SK-N-SH (cell line): Measurements from ENCODE around the gene VPS35L.

Experiments used
- GABPA ChIP-seq: IDR thresholded peaks from 2 replicates; pipeline ENCODE4 v1.4.0; 2012; ENCODE audit warnings: low read depth, mild to moderate bottlenecking
- MEF2A ChIP-seq: IDR thresholded peaks from 2 replicates; pipeline ENCODE4 v1.4.0; 2012; ENCODE audit warnings: low read depth, borderline replicate concordance
- POLR2AphosphoS5 ChIP-seq: IDR thresholded peaks from 2 replicates; pipeline ENCODE4 v1.6.1; 2012; ENCODE audit warnings: low read depth, low read length
- TAF1 ChIP-seq: IDR thresholded peaks from 2 replicates; pipeline ENCODE4 v1.6.1; 2012; ENCODE audit warnings: low read depth, mild to moderate bottlenecking, low read length, moderate library complexity, borderline replicate concordance
- TEAD4 ChIP-seq: IDR thresholded peaks from 2 replicates; pipeline ENCODE4 v1.4.0; 2012; ENCODE audit warnings: mild to moderate bottlenecking, borderline replicate concordance; ENCODE audit not compliant: insufficient read depth
- YY1 ChIP-seq: IDR thresholded peaks from 2 replicates; pipeline ENCODE4 v1.4.0; 2012; ENCODE audit warnings: low read depth, mild to moderate bottlenecking
- TF ChIP-seq, protein P1 (sequence below): IDR thresholded peaks from 2 replicates; pipeline ENCODE4 v1.6.1; 2012; ENCODE audit warnings: mild to moderate bottlenecking, low read depth, low read length, moderate library complexity
- TF ChIP-seq, protein P2 (sequence below): fragments of 200-600 bp; sonication (generic); IDR thresholded peaks from 2 replicates; pipeline ENCODE4 v1.6.1; 2017; ENCODE audit warnings: antibody characterized with exemption, mild to moderate bottlenecking, moderate library complexity

DNA sequence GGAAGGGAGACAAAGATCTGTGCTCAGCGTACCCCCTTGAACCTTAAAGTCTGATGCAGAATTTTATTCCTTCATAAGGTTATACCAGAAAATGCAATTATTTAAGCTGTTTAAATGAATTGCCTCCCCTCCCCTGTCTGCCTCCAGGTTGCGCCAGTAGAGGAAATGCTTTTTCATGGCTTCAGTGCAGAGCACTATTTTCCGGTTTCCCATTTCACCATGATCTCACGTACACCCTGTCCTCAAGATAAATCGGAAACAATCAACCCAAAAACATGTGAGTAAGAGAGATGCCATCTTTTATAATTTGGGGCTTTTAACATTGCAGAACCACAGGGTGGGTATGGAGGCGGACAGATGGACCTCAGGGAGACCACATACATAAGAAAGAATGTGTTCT lies 178.0 kb downstream of the VPS35L start:
- TF ChIP-seq MEF2A (no peak), TAF1 (no peak), TEAD4 (no peak), YY1 (no peak), GABPA (no peak), POLR2AphosphoS5 (no peak)
- TF ChIP-seq, protein P1, sequence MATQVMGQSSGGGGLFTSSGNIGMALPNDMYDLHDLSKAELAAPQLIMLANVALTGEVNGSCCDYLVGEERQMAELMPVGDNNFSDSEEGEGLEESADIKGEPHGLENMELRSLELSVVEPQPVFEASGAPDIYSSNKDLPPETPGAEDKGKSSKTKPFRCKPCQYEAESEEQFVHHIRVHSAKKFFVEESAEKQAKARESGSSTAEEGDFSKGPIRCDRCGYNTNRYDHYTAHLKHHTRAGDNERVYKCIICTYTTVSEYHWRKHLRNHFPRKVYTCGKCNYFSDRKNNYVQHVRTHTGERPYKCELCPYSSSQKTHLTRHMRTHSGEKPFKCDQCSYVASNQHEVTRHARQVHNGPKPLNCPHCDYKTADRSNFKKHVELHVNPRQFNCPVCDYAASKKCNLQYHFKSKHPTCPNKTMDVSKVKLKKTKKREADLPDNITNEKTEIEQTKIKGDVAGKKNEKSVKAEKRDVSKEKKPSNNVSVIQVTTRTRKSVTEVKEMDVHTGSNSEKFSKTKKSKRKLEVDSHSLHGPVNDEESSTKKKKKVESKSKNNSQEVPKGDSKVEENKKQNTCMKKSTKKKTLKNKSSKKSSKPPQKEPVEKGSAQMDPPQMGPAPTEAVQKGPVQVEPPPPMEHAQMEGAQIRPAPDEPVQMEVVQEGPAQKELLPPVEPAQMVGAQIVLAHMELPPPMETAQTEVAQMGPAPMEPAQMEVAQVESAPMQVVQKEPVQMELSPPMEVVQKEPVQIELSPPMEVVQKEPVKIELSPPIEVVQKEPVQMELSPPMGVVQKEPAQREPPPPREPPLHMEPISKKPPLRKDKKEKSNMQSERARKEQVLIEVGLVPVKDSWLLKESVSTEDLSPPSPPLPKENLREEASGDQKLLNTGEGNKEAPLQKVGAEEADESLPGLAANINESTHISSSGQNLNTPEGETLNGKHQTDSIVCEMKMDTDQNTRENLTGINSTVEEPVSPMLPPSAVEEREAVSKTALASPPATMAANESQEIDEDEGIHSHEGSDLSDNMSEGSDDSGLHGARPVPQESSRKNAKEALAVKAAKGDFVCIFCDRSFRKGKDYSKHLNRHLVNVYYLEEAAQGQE, result no peak
- TF ChIP-seq, protein P2, sequence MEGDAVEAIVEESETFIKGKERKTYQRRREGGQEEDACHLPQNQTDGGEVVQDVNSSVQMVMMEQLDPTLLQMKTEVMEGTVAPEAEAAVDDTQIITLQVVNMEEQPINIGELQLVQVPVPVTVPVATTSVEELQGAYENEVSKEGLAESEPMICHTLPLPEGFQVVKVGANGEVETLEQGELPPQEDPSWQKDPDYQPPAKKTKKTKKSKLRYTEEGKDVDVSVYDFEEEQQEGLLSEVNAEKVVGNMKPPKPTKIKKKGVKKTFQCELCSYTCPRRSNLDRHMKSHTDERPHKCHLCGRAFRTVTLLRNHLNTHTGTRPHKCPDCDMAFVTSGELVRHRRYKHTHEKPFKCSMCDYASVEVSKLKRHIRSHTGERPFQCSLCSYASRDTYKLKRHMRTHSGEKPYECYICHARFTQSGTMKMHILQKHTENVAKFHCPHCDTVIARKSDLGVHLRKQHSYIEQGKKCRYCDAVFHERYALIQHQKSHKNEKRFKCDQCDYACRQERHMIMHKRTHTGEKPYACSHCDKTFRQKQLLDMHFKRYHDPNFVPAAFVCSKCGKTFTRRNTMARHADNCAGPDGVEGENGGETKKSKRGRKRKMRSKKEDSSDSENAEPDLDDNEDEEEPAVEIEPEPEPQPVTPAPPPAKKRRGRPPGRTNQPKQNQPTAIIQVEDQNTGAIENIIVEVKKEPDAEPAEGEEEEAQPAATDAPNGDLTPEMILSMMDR, result no peak
